Measurements from ENCODE around the gene HSPG2.
"Not testable (repeated sequence)": the region's sequence is repeated elsewhere in the genome, so short reads cannot be mapped to it uniquely, and the experiment has no call there.

The HSPG2 gene

DNA sequence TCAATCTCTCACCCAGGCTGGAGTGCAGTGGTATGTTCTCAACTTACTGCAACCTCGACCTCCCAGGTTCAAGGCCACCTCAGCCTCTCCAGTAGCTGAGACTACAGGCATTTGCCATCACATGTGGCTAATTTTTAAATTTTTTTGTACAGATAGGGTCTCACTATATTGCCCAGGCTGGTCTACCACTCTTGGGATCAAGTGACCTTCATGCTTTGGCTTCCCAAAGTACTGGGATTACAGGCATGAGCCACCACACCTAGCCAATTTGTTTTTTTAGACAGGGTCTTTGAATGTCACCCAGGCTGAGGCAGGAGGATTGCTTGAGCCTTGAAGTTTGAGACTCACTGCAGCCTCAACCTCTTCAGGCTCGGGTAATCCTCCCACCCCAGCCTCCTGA, 144.0 kb downstream of the HSPG2 start:
- FAIRE-seq: no peak
- no peak for DNase-seq (ENCODE audit: insufficient read length, low spot score)
- TF ChIP-seq PAX5 (IDR thresholded peaks at IDR 0.05; ENCODE audit: insufficient read depth, low read length, severe bottlenecking) (no peak), TAF1 (IDR thresholded peaks at IDR 0.05; ENCODE audit: low read depth, low read length) (no peak), POLR2A (IDR thresholded peaks at IDR 0.05; ENCODE audit: low read depth, low read length) (no peak), SPI1 (IDR thresholded peaks at IDR 0.05; ENCODE audit: low read depth, low read length) (no peak), POU2F2 (IDR thresholded peaks at IDR 0.05; ENCODE audit: low read depth, low read length) (no peak), POLR2AphosphoS5 (IDR thresholded peaks at IDR 0.05; ENCODE audit: low read depth, low read length) (no peak)

- no peak for DNase-seq (ENCODE audit: insufficient read length, low spot score)
- TF ChIP-seq SPI1 (IDR thresholded peaks at IDR 0.05; ENCODE audit: low read depth, low read length): no peak
- no peak for TF ChIP-seq TAF1 (IDR thresholded peaks at IDR 0.05; ENCODE audit: low read depth, low read length)
- TF ChIP-seq PAX5 (IDR thresholded peaks at IDR 0.05; ENCODE audit: insufficient read depth, low read length, severe bottlenecking): no peak
- TF ChIP-seq POLR2A (IDR thresholded peaks at IDR 0.05; ENCODE audit: low read depth, low read length): no peak
- TF ChIP-seq POU2F2 (IDR thresholded peaks at IDR 0.05; ENCODE audit: low read depth, low read length): no peak
- no peak for TF ChIP-seq POLR2AphosphoS5 (IDR thresholded peaks at IDR 0.05; ENCODE audit: low read depth, low read length)
- FAIRE-seq: no peak
Measured at GRCh38 chr1:21786640-21787039, 150.5 kb downstream of the HSPG2 start.

DNA sequence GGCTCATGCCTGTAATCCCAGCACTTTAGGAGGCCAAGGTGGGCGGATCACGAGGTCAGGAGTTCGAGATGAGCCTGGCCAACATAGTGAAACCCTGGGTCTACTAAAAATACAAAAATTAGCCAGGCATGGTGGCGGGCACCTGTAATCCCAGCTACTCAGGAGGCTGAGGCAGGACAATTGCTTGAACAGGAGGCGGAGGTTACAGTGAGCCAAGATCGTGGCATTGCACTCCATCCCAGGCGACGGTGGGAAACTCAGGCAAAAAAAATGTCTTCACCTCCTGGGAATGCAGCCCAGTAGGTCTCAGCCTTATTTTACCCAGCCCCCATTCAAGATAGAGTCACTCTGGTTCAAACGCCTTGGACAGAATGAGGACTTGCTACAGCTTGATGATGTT, 151.3 kb downstream of the HSPG2 start:
- not testable (repeated sequence) for DNase-seq (ENCODE audit: insufficient read length, low spot score); FAIRE-seq

DNA sequence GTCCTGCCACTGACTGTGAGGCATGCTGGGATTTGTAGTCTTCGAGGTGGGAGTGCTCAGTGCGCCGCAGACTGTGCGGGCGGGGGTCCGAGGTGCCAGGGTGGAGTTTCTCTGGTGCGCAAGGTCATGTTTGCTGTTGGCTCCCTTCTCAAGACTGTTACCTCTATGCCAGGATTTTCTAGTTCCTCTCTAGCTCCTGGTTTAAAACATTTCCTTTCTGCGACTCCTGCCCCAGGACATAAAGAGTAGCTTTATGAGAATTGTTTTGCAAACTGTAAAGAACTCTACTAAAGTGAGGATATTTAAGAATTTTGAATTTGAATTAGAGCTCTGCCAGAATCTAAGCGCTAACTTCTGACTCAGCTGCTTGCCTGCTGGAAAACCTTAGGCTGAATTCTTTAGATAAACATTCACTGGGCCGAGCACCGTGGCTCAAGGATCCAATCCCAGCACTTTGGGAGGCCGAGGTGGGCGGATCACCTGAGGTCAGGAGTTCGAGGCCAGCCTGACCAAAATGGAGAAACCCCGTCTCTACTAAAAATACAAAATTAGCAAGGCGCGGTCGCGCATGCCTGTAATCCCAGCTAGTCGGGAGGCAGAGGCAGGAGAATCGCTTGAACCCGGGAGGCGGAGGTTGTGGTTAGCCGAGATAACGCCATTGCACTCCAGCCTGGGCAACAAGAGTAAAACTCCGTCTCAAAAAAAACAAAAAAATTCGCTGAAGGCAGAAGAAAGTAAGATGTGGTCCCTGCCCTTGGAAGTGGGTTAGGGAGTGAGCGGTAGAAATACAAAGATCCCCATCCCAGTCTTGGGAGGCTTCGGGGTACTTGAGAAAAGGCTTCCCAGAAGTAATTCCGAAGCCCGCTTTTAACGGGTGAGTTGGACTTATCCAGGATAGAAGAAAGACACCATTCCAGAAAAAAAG, 153.2 kb downstream of the HSPG2 start:
- DNase-seq (ENCODE audit: insufficient read length, low spot score) (peak; percentile 81), FAIRE-seq (no peak)
- no peak for TF ChIP-seq POLR2AphosphoS5 (IDR thresholded peaks at IDR 0.05; ENCODE audit: low read depth, low read length)
- TF ChIP-seq POLR2A (IDR thresholded peaks at IDR 0.05; ENCODE audit: low read depth, low read length): no peak
- TF ChIP-seq TAF1 (IDR thresholded peaks at IDR 0.05; ENCODE audit: low read depth, low read length): no peak
- no peak for TF ChIP-seq POU2F2 (IDR thresholded peaks at IDR 0.05; ENCODE audit: low read depth, low read length)
- no peak for TF ChIP-seq PAX5 (IDR thresholded peaks at IDR 0.05; ENCODE audit: insufficient read depth, low read length, severe bottlenecking)
- TF ChIP-seq SPI1 (IDR thresholded peaks at IDR 0.05; ENCODE audit: low read depth, low read length): no peak

GRCh38 chr1:21782868-21783678, 154.0 kb downstream of the HSPG2 start, which contains the start of gene USP48:
USP48 (minus strand) TSS chr1:21783149; CDS start chr1:21782957, 192 bp downstream.
- peak; percentile 99 for FAIRE-seq
- TF ChIP-seq POLR2A (IDR thresholded peaks at IDR 0.05; ENCODE audit: low read depth, low read length) (peak; percentile 98), POLR2AphosphoS5 (IDR thresholded peaks at IDR 0.05; ENCODE audit: low read depth, low read length) (peak; percentile 99), POU2F2 (IDR thresholded peaks at IDR 0.05; ENCODE audit: low read depth, low read length) (peak; percentile 72; the same call in 1 of the 2 replicates), SPI1 (IDR thresholded peaks at IDR 0.05; ENCODE audit: low read depth, low read length) (peak; percentile 33; the same call in 1 of the 2 replicates), TAF1 (IDR thresholded peaks at IDR 0.05; ENCODE audit: low read depth, low read length) (peak; percentile 95), PAX5 (IDR thresholded peaks at IDR 0.05; ENCODE audit: insufficient read depth, low read length, severe bottlenecking) (no peak)
- DNase-seq (ENCODE audit: insufficient read length, low spot score): peak; percentile 75

- FAIRE-seq (no peak), DNase-seq (ENCODE audit: insufficient read length, low spot score) (no peak)
- TF ChIP-seq POLR2A (IDR thresholded peaks at IDR 0.05; ENCODE audit: low read depth, low read length): no peak; the same call in 1 of the 2 replicates
- TF ChIP-seq POLR2AphosphoS5 (IDR thresholded peaks at IDR 0.05; ENCODE audit: low read depth, low read length): 0 out of 2 replicates have a peak, but pooled peaks have one; percentile 6
Measured at GRCh38 chr1:21782349-21782867, 154.7 kb downstream of the HSPG2 start.

GRCh38 chr1:21781815-21782348, 155.2 kb downstream of the HSPG2 start:
- DNase-seq (ENCODE audit: insufficient read length, low spot score) (no peak), FAIRE-seq (peak; percentile 69)
- TF ChIP-seq PAX5 (IDR thresholded peaks at IDR 0.05; ENCODE audit: insufficient read depth, low read length, severe bottlenecking) (no peak), POLR2A (IDR thresholded peaks at IDR 0.05; ENCODE audit: low read depth, low read length) (peak; percentile 66; the same call in 1 of the 2 replicates), POLR2AphosphoS5 (IDR thresholded peaks at IDR 0.05; ENCODE audit: low read depth, low read length) (peak; percentile 51; the same call in 1 of the 2 replicates), POU2F2 (IDR thresholded peaks at IDR 0.05; ENCODE audit: low read depth, low read length) (no peak), SPI1 (IDR thresholded peaks at IDR 0.05; ENCODE audit: low read depth, low read length) (no peak), TAF1 (IDR thresholded peaks at IDR 0.05; ENCODE audit: low read depth, low read length) (peak; percentile 65; the same call in 1 of the 2 replicates)

DNA sequence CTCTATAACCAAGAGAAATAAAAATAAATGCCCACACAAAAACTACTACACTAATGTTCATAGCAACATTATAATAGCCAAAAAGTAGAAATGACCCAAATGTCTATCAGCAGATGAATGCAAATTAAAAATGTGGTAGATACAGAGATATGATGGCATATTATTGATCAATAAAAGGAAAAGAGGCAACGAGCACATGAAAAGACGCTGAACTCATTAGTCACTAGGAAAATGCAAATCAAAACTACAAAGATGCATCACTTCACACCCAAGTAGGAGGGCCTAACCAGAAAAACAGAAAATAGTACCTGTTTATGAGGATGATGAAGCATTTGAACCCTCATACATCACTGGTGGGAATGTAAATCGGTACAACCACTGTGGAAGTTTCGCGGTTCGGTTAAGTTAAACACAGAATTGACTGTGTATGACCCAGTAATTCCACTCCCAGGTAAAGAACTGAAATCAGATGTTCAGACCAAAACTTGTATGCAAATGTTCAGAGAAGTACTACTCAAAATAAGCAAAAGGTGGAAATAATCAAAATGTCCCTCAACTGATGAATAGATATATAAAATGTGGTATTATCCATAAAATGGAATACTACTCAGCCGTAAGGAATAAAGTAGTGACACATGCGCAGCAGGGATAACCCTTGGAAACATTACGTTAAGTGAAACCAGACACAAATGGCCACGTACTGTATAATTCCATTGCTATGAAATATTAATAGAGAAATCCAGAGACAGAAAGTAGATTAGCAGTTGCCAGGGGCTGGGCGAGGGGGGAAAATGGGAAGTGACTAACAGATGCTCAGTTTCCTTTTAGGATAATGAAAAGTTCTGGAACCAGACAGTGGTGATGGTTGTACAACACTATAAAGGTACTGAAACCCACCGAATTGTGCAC, 157.2 kb downstream of the HSPG2 start:
- TF ChIP-seq POU2F2 (IDR thresholded peaks at IDR 0.05; ENCODE audit: low read depth, low read length): peak; percentile 85; the same call in 1 of the 2 replicates
- TF ChIP-seq PAX5 (IDR thresholded peaks at IDR 0.05; ENCODE audit: insufficient read depth, low read length, severe bottlenecking): no peak
- TF ChIP-seq SPI1 (IDR thresholded peaks at IDR 0.05; ENCODE audit: low read depth, low read length): peak; percentile 33; the same call in 1 of the 2 replicates
- DNase-seq (ENCODE audit: insufficient read length, low spot score): no peak
- peak; percentile 80 for FAIRE-seq

Measured in GM12891 (cell line).